Measurements from ENCODE around the gene TAPT1. TPM values are rescaled to one million over a fixed set of nuclear protein-coding genes. Genes with fewer than 3 reads are reported as not detected.

The TAPT1 gene
- total and polyA plus RNA-seq, 7 experiments from 2014 or later = 28.8 to 82.5 (median 58.4) TPM

GRCh38 chr4:16253127-16253960 is 27.1 kb upstream of the TAPT1 start:
- ATAC-seq (no peak), DNase-seq (no peak)
- H3K36me3 ChIP-seq (ENCODE audit: control insufficient read depth in 2 of 3, insufficient read depth in 3 of 3, low read length in 3 of 3) = no peaks in the 10 kb centered on the region
- peaks cover 0 to 14% (median 9%) of the 10 kb centered on the region in 7 donors for H3K4me1 Mint-ChIP-seq
- peaks cover 0 to 4% (median 0%) of the 10 kb centered on the region in 11 donors for H3K9me3 Mint-ChIP-seq
- ChIA-PET CTCF (no interaction called here), POLR2A (no interaction called here)
- no peak overlapping the region for H3K4me3 ChIP-seq (ENCODE audit: low read length)
- no peak overlapping the region for H3K27ac ChIP-seq (ENCODE audit: low read depth, low read length)
- H3K27ac Mint-ChIP-seq = no peak overlapping the region
- no peaks in the 10 kb centered on the region for H3K4me1 ChIP-seq (ENCODE audit: control insufficient read depth in 2 of 2, insufficient read depth in 2 of 2, low read length in 2 of 2)
- no peak overlapping the region for H3K4me3 Mint-ChIP-seq
- H3K36me3 Mint-ChIP-seq = peaks cover 12 to 75% (median 59%) of the 10 kb centered on the region in 5 donors
- H3K9me3 ChIP-seq (ENCODE audit: control insufficient read depth in 2 of 3, low read length in 3 of 3) = no peaks in the 10 kb centered on the region
- H3K27me3 Mint-ChIP-seq = no peaks in the 10 kb centered on the region
- intact Hi-C loops (cut with micrococcal nuclease) = no loop called here
- no peaks in the 10 kb centered on the region for H3K27me3 ChIP-seq (ENCODE audit: control insufficient read depth in 2 of 2, insufficient read depth in 2 of 2, low read length in 2 of 2)

GRCh38 chr4:16250661-16251365 is 24.5 kb upstream of the TAPT1 start:
- ATAC-seq = no peak
- Mint-ChIP-seq H3K9me3 (peaks cover 0 to 4% (median 0%) of the 10 kb centered on the region in 11 donors), H3K36me3 (peaks cover 21 to 79% (median 68%) of the 10 kb centered on the region in 5 donors), H3K4me1 (peaks cover 0 to 11% (median 6%) of the 10 kb centered on the region in 7 donors), H3K4me3 (no peak overlapping the region), H3K27me3 (no peaks in the 10 kb centered on the region), H3K27ac (no peak overlapping the region)
- ChIA-PET POLR2A (interaction anchor here (1.0 to 1.1 kb wide), 2 partner anchors 20 to 23 kb away, joined by 3 to 4 read pairs; no protein-coding TSS in a partner anchor), CTCF (interaction anchor here (1.6 kb wide), 1 partner anchor 14 kb away, joined by 5 read pairs; no protein-coding TSS in a partner anchor)
- Histone ChIP-seq H3K27ac (ENCODE audit: low read depth, low read length) (no peak overlapping the region), H3K36me3 (ENCODE audit: control insufficient read depth in 2 of 3, insufficient read depth in 3 of 3, low read length in 3 of 3) (no peaks in the 10 kb centered on the region), H3K27me3 (ENCODE audit: control insufficient read depth in 2 of 2, insufficient read depth in 2 of 2, low read length in 2 of 2) (no peaks in the 10 kb centered on the region), H3K9me3 (ENCODE audit: control insufficient read depth in 2 of 3, low read length in 3 of 3) (no peaks in the 10 kb centered on the region), H3K4me3 (ENCODE audit: low read length) (no peak overlapping the region), H3K4me1 (ENCODE audit: control insufficient read depth in 2 of 2, insufficient read depth in 2 of 2, low read length in 2 of 2) (no peaks in the 10 kb centered on the region)
- no peak for DNase-seq
- intact Hi-C loops (cut with micrococcal nuclease) = no loop called here

- ChIA-PET CTCF (no interaction called here), POLR2A (no interaction called here)
- Histone ChIP-seq H3K4me1 (ENCODE audit: control insufficient read depth in 2 of 2, insufficient read depth in 2 of 2, low read length in 2 of 2) (no peaks in the 10 kb centered on the region), H3K27me3 (ENCODE audit: control insufficient read depth in 2 of 2, insufficient read depth in 2 of 2, low read length in 2 of 2) (no peaks in the 10 kb centered on the region), H3K9me3 (ENCODE audit: control insufficient read depth in 2 of 3, low read length in 3 of 3) (no peaks in the 10 kb centered on the region), H3K4me3 (ENCODE audit: low read length) (no peak overlapping the region), H3K27ac (ENCODE audit: low read depth, low read length) (no peak overlapping the region), H3K36me3 (ENCODE audit: control insufficient read depth in 2 of 3, insufficient read depth in 3 of 3, low read length in 3 of 3) (no peaks in the 10 kb centered on the region)
- no peaks in the 10 kb centered on the region for H3K4me1 Mint-ChIP-seq
- no peak overlapping the region for H3K27ac Mint-ChIP-seq
- H3K9me3 Mint-ChIP-seq = no peaks in the 10 kb centered on the region
- no peak for ATAC-seq
- H3K36me3 Mint-ChIP-seq = peaks cover 9 to 78% (median 60%) of the 10 kb centered on the region in 5 donors
- DNase-seq = no peak
- H3K27me3 Mint-ChIP-seq = no peaks in the 10 kb centered on the region
- H3K4me3 Mint-ChIP-seq = no peak overlapping the region
- intact Hi-C loops (cut with micrococcal nuclease) = no loop called here
Observed at GRCh38 chr4:16248605-16249004, 22.3 kb upstream of the TAPT1 start.

- Mint-ChIP-seq H3K27me3 (no peaks in the 10 kb centered on the region), H3K36me3 (peaks cover 2 to 70% (median 57%) of the 10 kb centered on the region in 5 donors), H3K4me1 (peaks cover 0 to 3% (median 0%) of the 10 kb centered on the region in 7 donors), H3K9me3 (no peaks in the 10 kb centered on the region), H3K27ac (peak overlapping the region in 1 of 9 donors; percentile 19), H3K4me3 (no peak overlapping the region)
- H3K4me3 ChIP-seq (ENCODE audit: low read length) = no peak overlapping the region
- no peak overlapping the region for H3K27ac ChIP-seq (ENCODE audit: low read depth, low read length)
- no peaks in the 10 kb centered on the region for H3K9me3 ChIP-seq (ENCODE audit: control insufficient read depth in 2 of 3, low read length in 3 of 3)
- H3K27me3 ChIP-seq (ENCODE audit: control insufficient read depth in 2 of 2, insufficient read depth in 2 of 2, low read length in 2 of 2) = no peaks in the 10 kb centered on the region
- H3K36me3 ChIP-seq (ENCODE audit: control insufficient read depth in 2 of 3, insufficient read depth in 3 of 3, low read length in 3 of 3) = no peaks in the 10 kb centered on the region
- ChIA-PET CTCF (no interaction called here), POLR2A (no interaction called here)
- intact Hi-C loops (cut with micrococcal nuclease) = no loop called here
- no peak for DNase-seq
- no peaks in the 10 kb centered on the region for H3K4me1 ChIP-seq (ENCODE audit: control insufficient read depth in 2 of 2, insufficient read depth in 2 of 2, low read length in 2 of 2)
- no peak for ATAC-seq
Observed at GRCh38 chr4:16245241-16245640, 19.0 kb upstream of the TAPT1 start.

- ATAC-seq (no peak), DNase-seq (no peak)
- Histone ChIP-seq H3K4me1 (ENCODE audit: control insufficient read depth in 2 of 2, insufficient read depth in 2 of 2, low read length in 2 of 2) (no peaks in the 10 kb centered on the region), H3K4me3 (ENCODE audit: low read length) (no peak overlapping the region), H3K9me3 (ENCODE audit: control insufficient read depth in 2 of 3, low read length in 3 of 3) (no peaks in the 10 kb centered on the region), H3K27me3 (ENCODE audit: control insufficient read depth in 2 of 2, insufficient read depth in 2 of 2, low read length in 2 of 2) (no peaks in the 10 kb centered on the region), H3K36me3 (ENCODE audit: control insufficient read depth in 2 of 3, insufficient read depth in 3 of 3, low read length in 3 of 3) (no peaks in the 10 kb centered on the region), H3K27ac (ENCODE audit: low read depth, low read length) (no peak overlapping the region)
- Mint-ChIP-seq H3K4me1 (peaks cover 0 to 4% (median 0%) of the 10 kb centered on the region in 7 donors), H3K4me3 (no peak overlapping the region), H3K27me3 (peaks cover 0 to 4% (median 0%) of the 10 kb centered on the region in 5 donors), H3K36me3 (peaks cover 2 to 61% (median 39%) of the 10 kb centered on the region in 5 donors), H3K27ac (no peak overlapping the region), H3K9me3 (no peaks in the 10 kb centered on the region)
- intact Hi-C loops (cut with micrococcal nuclease) = no loop called here
- ChIA-PET POLR2A (interaction anchor here (1.1 kb wide), 1 partner anchor 18 kb away, joined by 3 read pairs; no protein-coding TSS in a partner anchor), CTCF (interaction anchor here (0.6 kb wide), 1 partner anchor 1305 kb away, joined by 4 read pairs; no protein-coding TSS in a partner anchor)
Observed at GRCh38 chr4:16243285-16243684, 17.0 kb upstream of the TAPT1 start.

- H3K36me3 Mint-ChIP-seq = peaks cover 0 to 38% (median 21%) of the 10 kb centered on the region in 5 donors
- H3K9me3 Mint-ChIP-seq = no peaks in the 10 kb centered on the region
- DNase-seq (no peak), ATAC-seq (no peak)
- peaks cover 0 to 4% (median 0%) of the 10 kb centered on the region in 5 donors for H3K27me3 Mint-ChIP-seq
- Histone ChIP-seq H3K27me3 (ENCODE audit: control insufficient read depth in 2 of 2, insufficient read depth in 2 of 2, low read length in 2 of 2) (no peaks in the 10 kb centered on the region), H3K9me3 (ENCODE audit: control insufficient read depth in 2 of 3, low read length in 3 of 3) (no peaks in the 10 kb centered on the region), H3K36me3 (ENCODE audit: control insufficient read depth in 2 of 3, insufficient read depth in 3 of 3, low read length in 3 of 3) (no peaks in the 10 kb centered on the region), H3K4me3 (ENCODE audit: low read length) (no peak overlapping the region), H3K27ac (ENCODE audit: low read depth, low read length) (no peak overlapping the region), H3K4me1 (ENCODE audit: control insufficient read depth in 2 of 2, insufficient read depth in 2 of 2, low read length in 2 of 2) (no peaks in the 10 kb centered on the region)
- intact Hi-C loops (cut with micrococcal nuclease) = no loop called here
- H3K27ac Mint-ChIP-seq = no peak overlapping the region
- CTCF ChIA-PET = no interaction called here
- H3K4me3 Mint-ChIP-seq = no peak overlapping the region
- POLR2A ChIA-PET = no interaction called here
- H3K4me1 Mint-ChIP-seq = peaks cover 0 to 4% (median 0%) of the 10 kb centered on the region in 7 donors
Observed at GRCh38 chr4:16240300-16240699, 14.0 kb upstream of the TAPT1 start.

Measured in naive thymus-derived CD4-positive, alpha-beta T cell (primary cell).